ENCODE results near the gene SVIL. TPM values are rescaled to one million over a fixed set of nuclear protein-coding genes. Genes with fewer than 3 reads are reported as not detected.

SVIL gene
- total and polyA plus RNA-seq, 2 of the 13 experiments (the other 11 are each of a cell fraction or from before 2014, with no cell fraction given), result 3.9 to 12.1 TPM

DNA sequence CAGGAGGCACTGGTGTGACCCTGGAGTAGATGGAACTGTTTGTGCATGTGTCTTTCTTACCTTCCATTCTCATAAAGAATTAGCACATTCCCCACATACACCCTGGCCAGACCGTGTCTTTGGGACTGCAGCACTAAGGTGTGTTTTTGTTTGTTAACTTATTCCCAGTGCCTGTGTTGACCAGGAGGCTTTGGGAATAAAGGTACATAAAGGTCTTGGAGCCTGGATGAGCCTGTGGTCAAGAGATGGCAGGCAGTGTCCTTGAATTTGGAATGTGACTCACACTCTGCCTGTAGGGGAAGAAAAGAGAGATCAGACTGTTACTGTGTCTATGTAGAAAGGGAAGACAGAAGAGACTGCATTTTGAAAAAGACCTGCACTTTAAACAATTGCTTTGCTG is 208.4 kb downstream of the SVIL start (continued):
- no peak for TF ChIP-seq ZSCAN5A (CRISPR knock-in tag; IDR thresholded peaks at IDR 0.05; ENCODE audit: borderline replicate concordance)
- peak; percentile 60 for TF ChIP-seq TEAD3 (CRISPR knock-in tag; optimal IDR thresholded peaks at IDR 0.05; ENCODE audit: borderline replicate concordance)
- TF ChIP-seq AHDC1 (CRISPR knock-in tag; IDR thresholded peaks at IDR 0.05; ENCODE audit: borderline replicate concordance), result peak; percentile 26; the same call in 1 of the 2 replicates
- TF ChIP-seq RBFOX2 (IDR thresholded peaks at IDR 0.05; ENCODE audit: low read depth, low read length), result no peak
- TF ChIP-seq ZNF160 (CRISPR knock-in tag; IDR thresholded peaks at IDR 0.05), result no peak
- no peak for TF ChIP-seq THYN1 (CRISPR knock-in tag; IDR thresholded peaks at IDR 0.05; ENCODE audit: borderline replicate concordance, low read depth)
- no peak for TF ChIP-seq ZKSCAN1 (IDR thresholded peaks at IDR 0.05; ENCODE audit: low read length)
- no peak for TF ChIP-seq MTA1 (CRISPR knock-in tag; IDR thresholded peaks at IDR 0.05; ENCODE audit: borderline replicate concordance)
- TF ChIP-seq ZSCAN29 (CRISPR knock-in tag; conservative IDR thresholded peaks at IDR 0.05), result no peak
- TF ChIP-seq XBP1 (CRISPR knock-in tag; IDR thresholded peaks at IDR 0.05), result no peak
- TF ChIP-seq ZNF274 (CRISPR knock-in tag; IDR thresholded peaks at IDR 0.05), result no peak
- peak; percentile 37; the same call in 1 of the 2 replicates for TF ChIP-seq ZNF792 (CRISPR knock-in tag; IDR thresholded peaks at IDR 0.05)
- no peak for TF ChIP-seq KLF12 (CRISPR knock-in tag; IDR thresholded peaks at IDR 0.05; ENCODE audit: borderline replicate concordance)
- no peak for TF ChIP-seq SOX6 (IDR thresholded peaks at IDR 0.05)
- peak; percentile 60 for TF ChIP-seq SOX6 (CRISPR knock-in tag; IDR thresholded peaks at IDR 0.05)
- TF ChIP-seq MED8 (CRISPR knock-in tag; IDR thresholded peaks at IDR 0.05; ENCODE audit: insufficient replicate concordance), result no peak
- peak; percentile 56; the same call in 1 of the 2 replicates for TF ChIP-seq RXRB (CRISPR knock-in tag; IDR thresholded peaks at IDR 0.05; ENCODE audit: borderline replicate concordance)
- no peak for TF ChIP-seq PCBP2 (optimal IDR thresholded peaks at IDR 0.05; ENCODE audit: low read depth, low read length, poor library complexity, severe bottlenecking)
- TF ChIP-seq LCORL (IDR thresholded peaks at IDR 0.05), result no peak
- peak; percentile 55; the same call in 1 of the 2 replicates for TF ChIP-seq LCORL (CRISPR knock-in tag; IDR thresholded peaks at IDR 0.05)
- TF ChIP-seq SALL1 (CRISPR knock-in tag; IDR thresholded peaks at IDR 0.05), result 0 out of 2 replicates have a peak, but pooled peaks have one; percentile 36
- TF ChIP-seq ELF3 (CRISPR knock-in tag; IDR thresholded peaks at IDR 0.05), result peak; percentile 37; the same call in 1 of the 2 replicates
- peak; percentile 16; the same call in 1 of the 2 replicates for TF ChIP-seq TBX2 (CRISPR knock-in tag; IDR thresholded peaks at IDR 0.05; ENCODE audit: borderline replicate concordance)
- no peak for TF ChIP-seq ZNF816 (CRISPR knock-in tag; IDR thresholded peaks at IDR 0.05; ENCODE audit: borderline replicate concordance)
- no peak for TF ChIP-seq ZBTB8A (CRISPR knock-in tag; IDR thresholded peaks at IDR 0.05; ENCODE audit: borderline replicate concordance, low read depth)
